PC-3 (cell line): ENCODE measurements around the gene EXOC8. TPM values are rescaled to one million over a fixed set of nuclear protein-coding genes. Genes with fewer than 3 reads are reported as not detected.
A peak's percentile ranks its signal among the peaks of the same experiment; 100 is the strongest.

ENCODE experiments used
- ATAC-seq: fragments of 200-7000 bp; cut with Tn5 transposase; 2 replicates; pipeline ENCODE4 v1.9.1; 2020; ENCODE audit warnings: mild to moderate bottlenecking, moderate library complexity
- BruUV-seq: library from RNA; stranded (reverse); fragments of 400-500 nt; replicated peaks from 2 replicates; lab custom pipeline; 2021; lab: Mats Ljungman, UMichigan
- CTCF ChIA-PET: fragments of 300-600 bp; sonication (Branson Sonifier 250); formaldehyde crosslinking; loops from one replicate; lab custom pipeline; 2022; ENCODE audit warnings: antibody characterized with exemption; lab: Charles Lee
- POLR2A ChIA-PET: fragments of 300-600 bp; sonication (Branson Sonifier 250); formaldehyde crosslinking; loops from one replicate; lab custom pipeline; 2022; ENCODE audit warnings: antibody characterized with exemption; ENCODE audit not compliant: unreplicated experiment; lab: Charles Lee
- DNase-seq: peaks from one replicate; pipeline ENCODE4 v3.0.0-alpha.2; 2015
- H2AFZ ChIP-seq: fragments of 300-600 bp; sonication (generic); 2 replicates; pipeline ENCODE4 v1.6.0; 2016; ENCODE audit warnings: antibody characterized with exemption, low read length
- H3F3A ChIP-seq: fragments of 300-600 bp; sonication (generic); one replicate; pipeline ENCODE4 v1.6.0; 2017; ENCODE audit warnings: antibody characterized with exemption, low read length, control low read depth, mild to moderate bottlenecking; ENCODE audit not compliant: unreplicated experiment
- H3K27ac ChIP-seq: fragments of 300-600 bp; sonication (generic); 2 replicates; pipeline ENCODE4 v1.5.1; 2016; ENCODE audit warnings: mild to moderate bottlenecking, low read length
- H3K27me3 ChIP-seq: fragments of 300-600 bp; sonication (generic); 2 replicates; pipeline ENCODE4 v1.6.1; 2016; ENCODE audit warnings: low read length, mixed read lengths
- H3K36me3 ChIP-seq: fragments of 300-600 bp; sonication (generic); 2 replicates; pipeline ENCODE4 v1.6.1; 2016; ENCODE audit warnings: low read depth, mixed run types, low read length, mixed read lengths
- H3K4me1 ChIP-seq: fragments of 300-600 bp; sonication (generic); 2 replicates; pipeline ENCODE4 v1.5.1; 2016; ENCODE audit warnings: low read length; ENCODE audit not compliant: insufficient read depth
- H3K4me2 ChIP-seq: fragments of 300-600 bp; sonication (generic); 2 replicates; pipeline ENCODE4 v1.6.0; 2016; ENCODE audit warnings: low read length
- H3K4me3 ChIP-seq: fragments of 300-600 bp; sonication (generic); 2 replicates; pipeline ENCODE4 v1.5.1; 2016; ENCODE audit warnings: mild to moderate bottlenecking, low read length, mixed read lengths
- H3K79me2 ChIP-seq: fragments of 300-600 bp; sonication (generic); 2 replicates; pipeline ENCODE4 v1.6.1; 2017; ENCODE audit warnings: low read length, mixed read lengths
- H3K9ac ChIP-seq: fragments of 300-600 bp; sonication (generic); 2 replicates; pipeline ENCODE4 v1.6.0; 2016; ENCODE audit warnings: mild to moderate bottlenecking, low read length
- H3K9me2 ChIP-seq: fragments of 300-600 bp; sonication (generic); replicated peaks from 2 replicates; pipeline ENCODE4 v1.6.1; 2016; ENCODE audit warnings: mixed run types, low read length, mixed read lengths
- H3K9me3 ChIP-seq: fragments of 300-600 bp; sonication (generic); 2 replicates; pipeline ENCODE4 v1.6.1; 2016; ENCODE audit warnings: low read length, mixed read lengths
- H4K20me1 ChIP-seq: fragments of 300-600 bp; sonication (generic); 2 replicates; pipeline ENCODE4 v1.6.1; 2016; ENCODE audit warnings: low read length, mixed read lengths
- CTCF ChIP-seq: fragments of 300-600 bp; sonication (generic); conservative IDR thresholded peaks from 2 replicates; pipeline ENCODE4 v1.5.1; 2017; ENCODE audit warnings: antibody characterized with exemption, low read depth, mild to moderate bottlenecking, low read length
- EZH2 ChIP-seq: fragments of 300-600 bp; sonication (generic); IDR thresholded peaks from one replicate; pipeline ENCODE4 v1.6.1; 2017; ENCODE audit warnings: antibody characterized with exemption, mild to moderate bottlenecking, low read length; ENCODE audit not compliant: unreplicated experiment
- EZH2phosphoT487 ChIP-seq: fragments of 300-600 bp; sonication (generic); IDR thresholded peaks from 2 replicates; pipeline ENCODE4 v1.6.1; 2018; ENCODE audit warnings: mild to moderate bottlenecking, antibody characterized with exemption, low read length, borderline replicate concordance
- intact Hi-C: fragments of 100-400 bp; cut with micrococcal nuclease; formaldehyde crosslinking; loops from 2 replicates; pipeline ENCODE4 v1.9.0; 2023
- total RNA-seq: library from RNA; depleted of rRNA; stranded (reverse); fragments of >200 nt; gene quantifications from 2 replicates; pipeline ENCODE4 v1.2.3, GENCODE V29; 2014

The EXOC8 gene
- total RNA-seq, 1 experiment from 2014 or later = 14.0 TPM

GRCh38 chr1:231376101-231376500, 38.4 kb upstream of the EXOC8 start:
- Histone ChIP-seq H4K20me1 (peaks cover 10% of the 10 kb centered on the region; the same call in 1 of the 2 replicates), H3K9me2 (no peaks in the 10 kb centered on the region), H3F3A (no peaks in the 10 kb centered on the region), H3K9ac (no peak overlapping the region), H3K4me3 (no peak overlapping the region), H3K4me1 (no peaks in the 10 kb centered on the region; the same call in 1 of the 2 replicates), H3K79me2 (peaks cover 62% of the 10 kb centered on the region), H3K27ac (no peak overlapping the region), H3K27me3 (no peaks in the 10 kb centered on the region), H2AFZ (no peak overlapping the region), H3K4me2 (no peak overlapping the region), H3K9me3 (no peaks in the 10 kb centered on the region), H3K36me3 (no peaks in the 10 kb centered on the region)
- ATAC-seq = peak; percentile 29; the same call in 1 of the 2 replicates
- ChIA-PET POLR2A (no interaction called here), CTCF (no interaction called here)
- intact Hi-C loops = no loop called here
- DNase-seq = peak; percentile 26
- BruUV-seq = no TSS peak
- no peak for TF ChIP-seq CTCF
- no peak for TF ChIP-seq EZH2phosphoT487
- no peak for TF ChIP-seq EZH2

GRCh38 chr1:231374394-231374793, 36.7 kb upstream of the EXOC8 start:
- TF ChIP-seq EZH2phosphoT487 (no peak), CTCF (no peak), EZH2 (no peak)
- ATAC-seq (no peak), DNase-seq (no peak)
- Histone ChIP-seq H3K9me3 (no peaks in the 10 kb centered on the region), H3K79me2 (peaks cover 47% of the 10 kb centered on the region), H3K36me3 (no peaks in the 10 kb centered on the region), H4K20me1 (peaks cover 7% of the 10 kb centered on the region; the same call in 1 of the 2 replicates), H3K9me2 (no peaks in the 10 kb centered on the region), H3K4me3 (no peak overlapping the region), H3K27me3 (no peaks in the 10 kb centered on the region), H3F3A (no peaks in the 10 kb centered on the region), H3K27ac (no peak overlapping the region), H3K9ac (no peak overlapping the region), H2AFZ (no peak overlapping the region), H3K4me2 (no peak overlapping the region), H3K4me1 (no peaks in the 10 kb centered on the region; the same call in 1 of the 2 replicates)
- CTCF ChIA-PET = no interaction called here
- intact Hi-C loops = no loop called here
- BruUV-seq = no TSS peak
- POLR2A ChIA-PET = no interaction called here

- Histone ChIP-seq H3K79me2 (peaks cover 30% of the 10 kb centered on the region), H3K4me2 (no peak overlapping the region), H3K9ac (no peak overlapping the region), H3K9me2 (no peaks in the 10 kb centered on the region), H3F3A (no peaks in the 10 kb centered on the region), H3K4me1 (no peaks in the 10 kb centered on the region; the same call in 1 of the 2 replicates), H3K27ac (no peak overlapping the region), H3K4me3 (no peak overlapping the region), H4K20me1 (peaks cover 5% of the 10 kb centered on the region; the same call in 1 of the 2 replicates), H3K27me3 (no peaks in the 10 kb centered on the region), H3K36me3 (no peaks in the 10 kb centered on the region), H2AFZ (no peak overlapping the region), H3K9me3 (no peaks in the 10 kb centered on the region)
- no TSS peak for BruUV-seq
- POLR2A ChIA-PET = no interaction called here
- ATAC-seq (no peak), DNase-seq (no peak)
- intact Hi-C loops = no loop called here
- TF ChIP-seq EZH2phosphoT487 (no peak), CTCF (no peak), EZH2 (no peak)
- CTCF ChIA-PET = no interaction called here
Measured at GRCh38 chr1:231372501-231372900, 34.8 kb upstream of the EXOC8 start.
